GM23248 (cell line): ENCODE data around the gene KCNAB1.

ENCODE experiments used
- EZH2 ChIP-seq: fragments of 200-600 bp; sonication (generic); IDR thresholded peaks from 2 replicates; pipeline ENCODE4 v1.6.1; 2018; ENCODE audit warnings: antibody characterized with exemption, mild to moderate bottlenecking; ENCODE audit not compliant: insufficient read depth, poor library complexity, severe bottlenecking
- EZH2phosphoT487 ChIP-seq: fragments of 200-600 bp; sonication (generic); IDR thresholded peaks from 2 replicates; pipeline ENCODE4 v1.6.1; 2018; ENCODE audit warnings: antibody characterized with exemption, moderate library complexity, mild to moderate bottlenecking, low read depth; ENCODE audit not compliant: insufficient read depth

DNA sequence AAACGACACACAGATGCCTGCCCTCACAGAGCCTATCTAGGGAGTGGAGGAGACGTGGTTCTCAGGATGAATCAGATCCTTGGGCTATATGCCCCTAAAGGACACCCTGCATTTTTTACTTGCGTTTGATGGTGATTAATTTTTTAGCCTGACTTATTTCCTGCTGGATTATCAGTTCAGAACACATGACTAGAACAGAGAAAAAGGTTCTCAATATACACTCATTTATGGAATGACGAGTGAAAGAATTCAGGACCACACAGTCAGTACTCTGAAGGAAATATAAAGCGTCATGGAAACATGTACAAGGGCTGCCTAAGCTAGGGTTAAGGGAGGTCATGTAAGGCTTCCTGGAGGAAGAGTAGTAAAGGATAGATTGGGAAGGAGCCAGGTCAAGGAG is 312.8 kb downstream of the KCNAB1 start:
- TF ChIP-seq EZH2 (no peak), EZH2phosphoT487 (no peak)
